HG02571 (cell line): ENCODE measurements around the gene PHF10.
"Not testable (repeated sequence)": the region's sequence is repeated elsewhere in the genome, so short reads cannot be mapped to it uniquely, and the experiment has no call there.

Experiments
- ATAC-seq: cut with Tn5 transposase; IDR thresholded peaks from one replicate; pipeline ENCODE4 v1.9.1; 2021; ENCODE audit warnings: mild to moderate bottlenecking, moderate library complexity; ENCODE audit not compliant: unreplicated experiment

The PHF10 gene

DNA sequence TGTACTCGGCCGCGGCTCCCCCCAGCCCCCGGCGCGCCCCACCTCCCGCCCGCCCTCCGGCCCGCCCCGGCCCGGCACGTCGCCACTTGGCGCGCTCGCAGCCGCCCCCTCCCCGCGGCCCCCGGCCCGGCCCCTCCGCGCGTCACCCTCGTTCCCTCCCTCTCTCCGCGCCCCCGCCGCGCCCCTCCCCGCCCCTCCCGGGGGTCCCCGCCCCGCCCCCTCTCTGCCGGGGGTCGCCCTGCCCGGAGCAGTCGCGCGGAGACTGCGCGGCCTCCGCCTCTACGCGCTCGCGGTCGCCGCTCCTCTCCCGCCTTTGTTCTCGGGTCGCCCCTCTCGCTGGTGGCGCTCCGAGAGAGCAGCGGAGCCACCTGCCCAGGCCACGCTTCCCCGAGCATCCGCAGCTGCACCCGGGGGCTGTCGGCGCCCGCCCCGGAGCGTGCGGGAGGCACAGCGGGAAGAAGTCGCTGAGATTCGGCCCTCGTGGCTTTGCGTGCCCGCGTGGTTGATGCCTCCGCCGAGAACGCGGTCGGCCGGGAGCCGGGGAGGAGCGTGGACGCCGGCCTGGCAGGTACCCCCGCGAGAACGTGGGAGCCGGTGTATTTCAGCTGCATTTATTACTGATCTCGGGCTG is at the start of gene PHF10:
PHF10 (minus strand) TSS at position 7 of the 631 bp plus-strand sequence. CDS start 569 bp downstream, outside the sequence.
- peak; percentile 43 for ATAC-seq

DNA sequence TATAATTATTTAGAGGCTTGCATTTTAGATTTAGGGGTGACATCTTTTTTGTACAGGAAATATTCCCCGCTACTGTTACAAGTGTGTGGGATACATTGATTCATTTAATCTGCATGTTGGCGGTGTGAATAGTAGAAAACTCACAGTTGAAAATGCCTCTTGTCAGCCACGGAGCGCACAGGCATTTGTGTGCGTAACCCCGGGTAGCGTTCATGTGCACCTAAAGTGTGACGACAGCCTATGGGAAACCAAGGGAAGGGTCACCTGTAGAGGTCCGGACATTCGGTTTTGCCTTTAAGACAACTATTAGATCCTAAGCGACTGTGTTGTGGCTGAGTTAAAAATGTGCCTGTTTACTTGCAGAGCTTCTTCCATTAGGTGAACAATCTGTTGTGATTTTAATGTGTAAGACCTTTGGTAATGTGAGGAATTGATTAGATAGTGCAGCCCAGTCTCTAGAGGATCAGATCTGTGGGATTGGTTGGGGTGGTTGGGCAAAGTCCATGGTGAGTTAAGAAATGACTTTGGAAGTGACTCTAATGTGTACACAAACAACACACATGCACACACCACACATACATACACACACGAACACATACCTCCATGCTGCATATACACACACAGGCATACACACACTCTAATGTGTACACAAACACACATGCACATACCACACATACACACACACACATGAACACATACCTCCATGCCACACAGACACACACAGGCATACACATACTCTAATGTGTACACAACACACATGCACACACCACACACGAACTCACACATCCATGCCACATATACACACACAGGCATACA is 42.8 kb upstream of the PHF10 start:
- no peak for ATAC-seq

- ATAC-seq: no peak
These were observed 41.9 kb upstream of the PHF10 start for GRCh38 chr6:169766232-169766631.

DNA sequence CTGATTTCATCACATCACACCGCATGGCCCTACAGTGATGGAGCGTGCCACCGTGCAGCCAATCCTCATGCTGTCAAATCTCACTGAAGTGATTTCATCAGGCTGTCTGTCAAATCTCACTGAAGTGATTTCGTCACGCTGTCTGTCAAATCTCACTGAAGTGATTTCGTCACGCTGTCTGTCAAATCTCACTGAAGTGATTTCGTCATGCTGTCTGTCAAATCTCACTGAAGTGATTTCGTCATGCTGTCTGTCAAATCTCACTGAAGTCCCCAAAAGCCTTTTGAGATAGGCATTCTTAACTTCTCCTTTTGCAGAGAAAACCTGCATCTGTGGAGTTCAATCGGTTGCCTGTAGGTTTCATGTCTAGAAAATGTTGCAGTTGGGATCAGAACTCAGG is 41.5 kb upstream of the PHF10 start:
- not testable (repeated sequence) for ATAC-seq

DNA sequence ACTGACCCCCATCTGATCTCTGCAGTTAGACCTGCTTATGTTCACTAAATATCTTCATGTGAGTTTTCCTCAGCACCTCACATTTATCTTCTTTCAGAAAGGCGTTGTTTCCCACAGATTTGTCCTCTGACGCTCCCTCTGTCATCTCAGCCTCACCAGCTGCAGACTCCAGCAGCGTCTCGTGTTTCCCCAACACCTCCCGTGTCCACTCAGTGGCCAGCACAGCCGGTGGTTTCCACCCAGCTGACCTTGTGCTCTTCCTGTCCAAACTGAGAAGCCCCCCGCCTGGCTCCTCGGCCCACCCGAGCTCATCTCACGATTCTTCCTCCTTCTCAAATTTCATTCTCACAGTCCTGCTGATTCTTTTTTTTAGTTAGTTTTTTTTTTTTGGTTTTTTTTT is 39.6 kb upstream of the PHF10 start:
- ATAC-seq: no peak

DNA sequence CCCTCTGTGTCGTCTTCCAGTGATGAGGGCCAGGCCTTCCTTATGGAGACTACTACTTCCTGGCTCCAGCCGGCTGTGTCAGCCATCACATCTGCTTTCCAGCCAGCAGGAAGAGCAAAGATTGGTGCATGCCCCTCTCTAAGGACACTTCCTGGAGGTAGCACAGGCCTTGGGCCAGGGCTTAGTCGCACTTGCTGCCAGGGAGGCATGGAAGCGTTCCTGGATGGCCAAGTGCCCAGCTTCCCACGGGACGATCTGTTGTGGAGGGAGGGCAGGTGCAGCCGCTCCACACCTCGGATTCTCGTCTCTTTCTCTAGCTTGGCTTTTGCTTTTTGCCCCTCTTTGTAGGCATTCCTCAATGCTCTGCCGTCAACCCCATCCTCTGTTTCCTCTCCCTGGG is 39.0 kb upstream of the PHF10 start:
- no peak for ATAC-seq

GRCh38 chr6:169755162-169755561 is 30.9 kb upstream of the PHF10 start:
- no peak for ATAC-seq

DNA sequence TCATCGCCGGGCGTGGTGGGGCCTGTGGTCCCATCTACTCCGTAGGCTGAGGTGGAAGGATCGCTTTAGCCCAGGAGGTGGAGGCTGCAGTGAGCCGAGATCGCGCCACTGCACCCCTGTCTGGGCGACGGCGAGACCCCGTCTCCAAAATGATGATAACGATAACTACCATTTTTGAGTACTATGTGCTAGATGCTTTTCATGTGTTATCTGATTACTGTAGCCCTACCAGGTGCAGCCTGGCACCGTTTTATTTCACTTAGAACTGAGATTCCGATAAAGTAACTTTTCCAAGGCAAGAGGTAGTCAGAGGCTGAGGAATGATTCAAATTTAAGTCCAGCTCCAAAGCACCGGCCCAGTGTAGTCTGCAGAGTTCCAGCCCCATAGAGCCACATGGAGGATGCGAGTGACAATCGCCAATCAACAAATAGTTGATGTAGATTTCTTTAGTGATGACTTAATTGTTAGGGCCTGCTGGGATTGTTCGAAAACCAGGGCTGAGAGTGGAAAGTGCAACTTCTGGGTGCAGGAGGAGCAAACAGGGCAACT is 27.8 kb upstream of the PHF10 start:
- no peak for ATAC-seq

- ATAC-seq: peak; percentile 95
These were observed 27.2 kb upstream of the PHF10 start, which contains the start of the genes DYNLT2 and ERMARD for GRCh38 chr6:169751242-169752073. Gene DYNLT2, minus strand, starts transcription at chr6:169751572. Its CDS starts 114 bp downstream, at chr6:169751458. Gene ERMARD, plus strand, starts transcription at chr6:169751622. Its CDS starts 36 bp downstream, at chr6:169751658.

DNA sequence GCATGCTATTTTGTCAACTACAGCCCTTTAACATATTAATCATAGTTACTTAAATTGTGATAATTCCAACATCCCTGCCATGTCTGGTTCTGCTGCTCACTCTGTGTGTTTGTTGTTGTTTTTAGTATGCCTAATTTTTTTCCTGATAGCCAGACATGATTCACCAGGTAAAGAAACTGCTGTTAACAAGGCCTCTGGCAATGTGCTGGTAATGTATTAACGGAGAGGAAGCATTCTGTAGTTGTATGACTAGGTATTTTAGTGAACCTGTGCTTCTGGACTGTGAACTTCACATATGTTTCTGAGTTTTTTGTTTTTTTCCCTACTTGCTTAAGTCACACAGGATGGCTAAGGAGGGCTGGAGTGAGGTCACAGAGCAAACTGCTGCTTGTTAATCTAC is 22.3 kb upstream of the PHF10 start:
- no peak for ATAC-seq

DNA sequence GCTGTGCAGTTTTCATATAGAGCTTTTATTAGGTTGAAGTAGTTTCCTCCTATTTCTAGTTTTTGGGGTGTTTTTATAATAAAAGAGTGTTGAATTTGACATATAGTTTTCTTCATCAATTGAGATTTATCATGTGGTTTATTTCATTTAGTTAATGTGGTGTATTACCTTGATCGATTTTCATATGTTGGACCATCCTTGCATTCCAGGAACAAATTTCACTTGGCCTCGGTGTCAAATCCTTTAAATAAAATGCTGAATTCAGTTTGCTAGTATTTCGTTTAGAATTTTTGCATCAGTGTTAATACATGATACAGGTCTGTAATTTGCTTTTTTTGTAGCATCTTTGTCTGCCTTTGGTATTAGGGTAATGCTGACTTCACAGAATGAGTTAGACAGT is 21.1 kb upstream of the PHF10 start:
- no peak for ATAC-seq

- ATAC-seq: no peak
These were observed 17.0 kb upstream of the PHF10 start for GRCh38 chr6:169741344-169741743.

DNA sequence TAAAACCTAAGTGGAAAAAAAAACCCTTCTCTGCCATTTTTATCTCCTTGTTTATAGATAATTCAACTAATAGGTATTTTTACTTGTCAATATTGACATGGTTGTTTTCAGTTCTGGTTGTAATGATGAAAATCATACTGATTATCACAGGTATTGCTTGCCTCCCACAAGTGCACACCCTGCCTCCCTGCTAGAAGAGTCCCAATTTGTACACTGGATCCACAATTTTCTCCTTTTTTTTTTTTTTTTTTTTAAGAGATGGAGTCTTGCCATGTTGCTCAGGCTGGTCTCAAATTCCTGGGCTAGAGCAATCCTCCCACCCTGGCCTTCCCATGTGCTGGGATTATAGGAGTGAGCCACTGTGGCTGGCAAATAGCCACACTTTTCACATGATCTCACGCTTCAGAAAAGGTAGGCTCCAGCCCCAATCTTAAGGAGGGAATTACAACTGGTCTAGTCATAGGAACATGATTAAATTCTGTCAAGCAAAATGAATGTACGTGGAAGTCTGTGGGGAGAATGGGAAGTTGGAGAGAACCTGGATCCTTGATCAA is 14.8 kb upstream of the PHF10 start:
- no peak for ATAC-seq

GRCh38 chr6:169738204-169738975 is 14.1 kb upstream of the PHF10 start:
- no peak for ATAC-seq

GRCh38 chr6:169729961-169730360 is 5.7 kb upstream of the PHF10 start:
- ATAC-seq: no peak

DNA sequence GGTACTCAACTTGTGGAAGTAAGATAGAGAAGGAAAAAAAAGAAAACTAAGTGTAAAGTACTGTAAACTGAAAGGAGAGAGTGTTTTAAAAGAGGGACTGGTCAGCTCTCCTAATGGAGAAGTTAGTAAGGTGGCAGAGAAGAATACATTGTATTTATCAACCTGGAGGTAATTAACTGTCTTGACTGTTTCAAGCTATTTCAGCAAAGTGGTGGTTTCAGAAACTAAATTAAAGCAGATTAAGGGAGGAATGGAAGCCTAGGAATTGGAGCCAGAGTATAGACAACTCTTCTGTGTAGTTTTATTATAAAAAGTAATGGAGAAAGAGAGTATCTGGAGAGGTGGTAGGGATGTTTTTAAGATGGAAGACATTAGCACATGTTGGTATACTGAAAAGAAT is 2.7 kb upstream of the PHF10 start:
- ATAC-seq: no peak

GRCh38 chr6:169726049-169726400 is 1.7 kb upstream of the PHF10 start:
- ATAC-seq: no peak

DNA sequence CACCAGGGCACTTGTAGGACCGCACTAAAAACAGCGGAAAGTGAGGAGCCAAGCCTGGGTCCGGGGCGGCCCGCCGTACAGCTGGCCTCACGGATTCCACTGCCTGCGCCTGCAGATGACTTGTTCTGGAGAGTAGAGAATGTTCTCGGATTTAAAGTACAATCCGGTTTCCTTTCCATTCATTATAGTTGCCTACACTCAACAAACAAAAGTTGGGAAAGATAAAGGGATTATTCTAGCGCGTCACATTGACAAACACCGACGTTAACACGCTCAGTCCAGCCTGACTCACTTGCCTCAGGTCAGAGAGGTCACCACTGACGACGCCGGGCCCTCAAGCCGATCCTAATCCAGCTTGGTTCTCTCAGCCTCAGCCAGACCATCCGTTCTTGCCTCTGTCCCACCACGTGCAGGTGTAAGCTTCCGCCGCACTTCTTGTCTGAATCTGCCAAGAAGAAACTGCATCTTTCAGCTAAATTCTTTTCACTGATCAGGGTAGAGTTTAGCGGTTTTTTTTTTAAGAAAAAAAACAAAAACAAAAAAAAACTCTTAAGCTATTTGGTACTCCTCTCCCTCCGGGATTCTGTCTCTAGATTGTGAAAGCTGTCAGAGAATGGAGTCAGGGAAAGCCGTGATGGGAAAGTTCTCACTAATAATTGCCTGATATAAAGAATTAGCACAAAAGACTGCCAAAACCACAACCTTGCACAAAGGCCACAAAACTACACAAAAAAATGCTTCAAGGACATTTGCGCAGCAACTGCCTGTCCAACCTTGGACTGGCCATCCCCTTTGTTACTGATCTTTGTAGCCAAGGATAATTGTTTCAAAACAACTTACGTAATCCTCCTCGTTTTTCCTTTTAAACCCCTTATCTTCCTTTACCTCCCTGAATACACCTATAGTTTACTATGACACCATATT is 1.1 kb upstream of the PHF10 start:
- peak; percentile 9 for ATAC-seq

GRCh38 chr6:169723991-169724493 is 258 bp downstream of the PHF10 start:
- ATAC-seq: peak; percentile 46
